ENCODE data around the gene MRPS7.
A peak's percentile ranks its signal among the peaks of the same experiment; 100 is the strongest.

MRPS7 gene

GRCh38 chr17:75261336-75262111, at the start of gene MRPS7, which contains the start of gene GGA3:
TSS of gene MRPS7 (plus strand) at chr17:75261879. CDS start at chr17:75261901, 22 bp downstream.
TSS of gene GGA3 (minus strand) at chr17:75261606. CDS start at chr17:75261587, 19 bp downstream.
- no peak for TF ChIP-seq JUND (IDR thresholded peaks at IDR 0.05; ENCODE audit: low read depth)
- in situ Hi-C loops (cut with HindIII; ENCODE audit: low pct_unique_long_range_greater_than_20kb, low sequenced_read_pairs): no loop called here
- peak; percentile 97 to 98 for DNase-seq (ENCODE audit: low read depth in 1 of 2, low spot score in 1 of 2)

GRCh38 chr17:75218131-75218530, 43.5 kb upstream of the MRPS7 start:
- no peak for TF ChIP-seq JUND (IDR thresholded peaks at IDR 0.05; ENCODE audit: low read depth)
- no peak for DNase-seq (ENCODE audit: low read depth in 1 of 2, low spot score in 1 of 2)
- in situ Hi-C loops (cut with HindIII; ENCODE audit: low pct_unique_long_range_greater_than_20kb, low sequenced_read_pairs): no loop called here

GRCh38 chr17:75219815-75220214, 41.9 kb upstream of the MRPS7 start:
- DNase-seq (ENCODE audit: low read depth in 1 of 2, low spot score in 1 of 2): no peak
- no peak for TF ChIP-seq JUND (IDR thresholded peaks at IDR 0.05; ENCODE audit: low read depth)
- in situ Hi-C loops (cut with HindIII; ENCODE audit: low pct_unique_long_range_greater_than_20kb, low sequenced_read_pairs): no loop called here

- no peak for DNase-seq (ENCODE audit: low read depth in 1 of 2, low spot score in 1 of 2)
- TF ChIP-seq JUND (IDR thresholded peaks at IDR 0.05; ENCODE audit: low read depth): no peak
- in situ Hi-C loops (cut with HindIII; ENCODE audit: low pct_unique_long_range_greater_than_20kb, low sequenced_read_pairs): no loop called here
Measured at GRCh38 chr17:75225016-75225415, 36.7 kb upstream of the MRPS7 start.

GRCh38 chr17:75227729-75228128, 34.0 kb upstream of the MRPS7 start:
- TF ChIP-seq JUND (IDR thresholded peaks at IDR 0.05; ENCODE audit: low read depth): no peak
- peak in 1 of 2 experiments; percentile 87 for DNase-seq (ENCODE audit: low read depth in 1 of 2, low spot score in 1 of 2)
- in situ Hi-C loops (cut with HindIII; ENCODE audit: low pct_unique_long_range_greater_than_20kb, low sequenced_read_pairs): no loop called here

GRCh38 chr17:75228305-75228704, 33.4 kb upstream of the MRPS7 start:
- in situ Hi-C loops (cut with HindIII; ENCODE audit: low pct_unique_long_range_greater_than_20kb, low sequenced_read_pairs): no loop called here
- no peak for TF ChIP-seq JUND (IDR thresholded peaks at IDR 0.05; ENCODE audit: low read depth)
- DNase-seq (ENCODE audit: low read depth in 1 of 2, low spot score in 1 of 2): no peak

- no peak for DNase-seq (ENCODE audit: low read depth in 1 of 2, low spot score in 1 of 2)
- in situ Hi-C loops (cut with HindIII; ENCODE audit: low pct_unique_long_range_greater_than_20kb, low sequenced_read_pairs): no loop called here
- TF ChIP-seq JUND (IDR thresholded peaks at IDR 0.05; ENCODE audit: low read depth): no peak
Measured at GRCh38 chr17:75228847-75229246, 32.8 kb upstream of the MRPS7 start.

GRCh38 chr17:75231071-75231470, 30.6 kb upstream of the MRPS7 start:
- in situ Hi-C loops (cut with HindIII; ENCODE audit: low pct_unique_long_range_greater_than_20kb, low sequenced_read_pairs): no loop called here
- DNase-seq (ENCODE audit: low read depth in 1 of 2, low spot score in 1 of 2): no peak
- no peak for TF ChIP-seq JUND (IDR thresholded peaks at IDR 0.05; ENCODE audit: low read depth)

- no peak for TF ChIP-seq JUND (IDR thresholded peaks at IDR 0.05; ENCODE audit: low read depth)
- in situ Hi-C loops (cut with HindIII; ENCODE audit: low pct_unique_long_range_greater_than_20kb, low sequenced_read_pairs): no loop called here
- no peak for DNase-seq (ENCODE audit: low read depth in 1 of 2, low spot score in 1 of 2)
Measured at GRCh38 chr17:75231741-75232464, 29.8 kb upstream of the MRPS7 start.

GRCh38 chr17:75232786-75233185, 28.9 kb upstream of the MRPS7 start:
- in situ Hi-C loops (cut with HindIII; ENCODE audit: low pct_unique_long_range_greater_than_20kb, low sequenced_read_pairs): no loop called here
- no peak for DNase-seq (ENCODE audit: low read depth in 1 of 2, low spot score in 1 of 2)
- no peak for TF ChIP-seq JUND (IDR thresholded peaks at IDR 0.05; ENCODE audit: low read depth)

GRCh38 chr17:75237100-75238014, 24.3 kb upstream of the MRPS7 start:
- DNase-seq (ENCODE audit: low read depth in 1 of 2, low spot score in 1 of 2): no peak
- no peak for TF ChIP-seq JUND (IDR thresholded peaks at IDR 0.05; ENCODE audit: low read depth)
- in situ Hi-C loops (cut with HindIII; ENCODE audit: low pct_unique_long_range_greater_than_20kb, low sequenced_read_pairs): no loop called here

GRCh38 chr17:75238020-75238580, 23.6 kb upstream of the MRPS7 start:
- no peak for TF ChIP-seq JUND (IDR thresholded peaks at IDR 0.05; ENCODE audit: low read depth)
- DNase-seq (ENCODE audit: low read depth in 1 of 2, low spot score in 1 of 2): no peak
- in situ Hi-C loops (cut with HindIII; ENCODE audit: low pct_unique_long_range_greater_than_20kb, low sequenced_read_pairs): no loop called here

All from T47D (cell line).